ENCODE data around the gene JAZF1. TPM values are rescaled to one million over a fixed set of nuclear protein-coding genes. Genes with fewer than 3 reads are reported as not detected.
"Not testable (repeated sequence)": the region's sequence is repeated elsewhere in the genome, so short reads cannot be mapped to it uniquely, and the experiment has no call there.

Gene JAZF1
- total RNA-seq, 2 donors from 2014 or later: 9.3 to 37.4 TPM

GRCh38 chr7:27928001-27928400, 252.6 kb downstream of the JAZF1 start:
- intact Hi-C loops (cut with DNase I): loop anchor here (5.0 to 10.0 kb wide), 5 partner anchors 89 to 723 kb away; partner anchors contain the start of genes HOXA13 and TAX1BP1
- no peak for TF ChIP-seq CTCF (IDR thresholded peaks at IDR 0.05)
- TF ChIP-seq POLR2AphosphoS5 (IDR thresholded peaks at IDR 0.05): no peak
- no peak for TF ChIP-seq POLR2A (IDR thresholded peaks at IDR 0.05)

GRCh38 chr7:27925573-27926201, 254.9 kb downstream of the JAZF1 start:
- TF ChIP-seq CTCF (IDR thresholded peaks at IDR 0.05): no peak
- no peak for TF ChIP-seq POLR2A (IDR thresholded peaks at IDR 0.05)
- TF ChIP-seq POLR2AphosphoS5 (IDR thresholded peaks at IDR 0.05): no peak
- no peak for DNase-seq (ENCODE audit: low spot score)
- H3K4me1 ChIP-seq (replicated peaks): no peaks in the 10 kb centered on the region
- H3K27ac ChIP-seq: no peak overlapping the region
- no peaks in the 10 kb centered on the region for H3K36me3 ChIP-seq
- intact Hi-C loops (cut with DNase I): loop anchor here (5.0 to 10.0 kb wide), 5 partner anchors 92 to 721 kb away; partner anchors contain the start of genes HOXA13 and TAX1BP1
- H3K27me3 ChIP-seq (replicated peaks; ENCODE audit: insufficient read depth): no peaks in the 10 kb centered on the region
- 93% methylated on average over 6 of the region's 6 CpGs for WGBS
- no peaks in the 10 kb centered on the region for H3K9me3 ChIP-seq
- no peak overlapping the region for H3K4me3 ChIP-seq

More at GRCh38 chr7:27928001-27928400, 252.6 kb downstream of the JAZF1 start:
- Histone ChIP-seq H3K4me3 (no peak overlapping the region), H3K36me3 (no peaks in the 10 kb centered on the region), H3K27ac (no peak overlapping the region), H3K4me1 (replicated peaks) (no peaks in the 10 kb centered on the region), H3K27me3 (replicated peaks; ENCODE audit: insufficient read depth) (no peaks in the 10 kb centered on the region), H3K9me3 (no peaks in the 10 kb centered on the region)
- DNase-seq (ENCODE audit: low spot score): no peak

GRCh38 chr7:27923642-27923980, 257.0 kb downstream of the JAZF1 start:
- intact Hi-C loops (cut with DNase I): loop anchor here (5.0 to 10.0 kb wide), 4 partner anchors 171 to 719 kb away; partner anchors contain the start of genes HOXA13 and TAX1BP1
- WGBS: 79% methylated on average over 4 of the region's 4 CpGs

GRCh38 chr7:27922907-27923641, 257.5 kb downstream of the JAZF1 start:
- no peak overlapping the region for H3K27ac ChIP-seq
- H3K27me3 ChIP-seq (replicated peaks; ENCODE audit: insufficient read depth): no peaks in the 10 kb centered on the region
- H3K36me3 ChIP-seq: no peaks in the 10 kb centered on the region
- H3K4me1 ChIP-seq (replicated peaks): no peaks in the 10 kb centered on the region
- 66% methylated on average over 14 of the region's 14 CpGs for WGBS
- no peaks in the 10 kb centered on the region for H3K9me3 ChIP-seq
- TF ChIP-seq POLR2AphosphoS5 (IDR thresholded peaks at IDR 0.05) (no peak), CTCF (IDR thresholded peaks at IDR 0.05) (no peak), POLR2A (IDR thresholded peaks at IDR 0.05) (no peak)
- intact Hi-C loops (cut with DNase I): loop anchor here (5.0 to 10.0 kb wide), 4 partner anchors 172 to 718 kb away; partner anchors contain the start of genes HOXA13 and TAX1BP1
- no peak overlapping the region for H3K4me3 ChIP-seq
- DNase-seq (ENCODE audit: low spot score): no peak

More at GRCh38 chr7:27923642-27923980, 257.0 kb downstream of the JAZF1 start:
- H3K36me3 ChIP-seq: no peaks in the 10 kb centered on the region
- no peaks in the 10 kb centered on the region for H3K4me1 ChIP-seq (replicated peaks)
- no peaks in the 10 kb centered on the region for H3K27me3 ChIP-seq (replicated peaks; ENCODE audit: insufficient read depth)
- no peak overlapping the region for H3K27ac ChIP-seq
- H3K9me3 ChIP-seq: no peaks in the 10 kb centered on the region
- no peak overlapping the region for H3K4me3 ChIP-seq
- DNase-seq (ENCODE audit: low spot score): no peak
- no peak for TF ChIP-seq POLR2A (IDR thresholded peaks at IDR 0.05)
- TF ChIP-seq POLR2AphosphoS5 (IDR thresholded peaks at IDR 0.05): no peak
- no peak for TF ChIP-seq CTCF (IDR thresholded peaks at IDR 0.05)

GRCh38 chr7:27922389-27922788, 258.2 kb downstream of the JAZF1 start:
- intact Hi-C loops (cut with DNase I): loop anchor here (5.0 to 10.0 kb wide), 4 partner anchors 172 to 718 kb away; partner anchors contain the start of genes HOXA13 and TAX1BP1
- not testable (repeated sequence) for H3K27me3 ChIP-seq (replicated peaks; ENCODE audit: insufficient read depth); H3K36me3 ChIP-seq; H3K9me3 ChIP-seq; H3K27ac ChIP-seq; H3K4me3 ChIP-seq; DNase-seq (ENCODE audit: low spot score); H3K4me1 ChIP-seq (replicated peaks)
- WGBS: 88% methylated on average over 8 of the region's 8 CpGs

All from prostate gland (tissue), 2 donors.